Testis (tissue), 2 donors: ENCODE results near the gene ANK2.

Source experiments
- POLR2A ChIP-seq: fragments of 450-650 bp; IDR thresholded peaks from one replicate; pipeline ENCODE4 v1.6.1; 2017; ENCODE audit warnings: antibody characterized with exemption, mild to moderate bottlenecking, moderate library complexity
- TF ChIP-seq, protein P1 (sequence below), 3 experiments: fragments of 450-650 bp in 2 of 3; fragments of 200-600 bp in 1 of 3; sonication (generic) in 1 of 3; IDR thresholded peaks; one replicate each; pipeline ENCODE4 v1.5.1; 2016 to 2019; ENCODE audit warnings: antibody characterized with exemption in 3 of 3, mild to moderate bottlenecking in 2 of 3, moderate library complexity in 1 of 3

- TF ChIP-seq, protein P1, sequence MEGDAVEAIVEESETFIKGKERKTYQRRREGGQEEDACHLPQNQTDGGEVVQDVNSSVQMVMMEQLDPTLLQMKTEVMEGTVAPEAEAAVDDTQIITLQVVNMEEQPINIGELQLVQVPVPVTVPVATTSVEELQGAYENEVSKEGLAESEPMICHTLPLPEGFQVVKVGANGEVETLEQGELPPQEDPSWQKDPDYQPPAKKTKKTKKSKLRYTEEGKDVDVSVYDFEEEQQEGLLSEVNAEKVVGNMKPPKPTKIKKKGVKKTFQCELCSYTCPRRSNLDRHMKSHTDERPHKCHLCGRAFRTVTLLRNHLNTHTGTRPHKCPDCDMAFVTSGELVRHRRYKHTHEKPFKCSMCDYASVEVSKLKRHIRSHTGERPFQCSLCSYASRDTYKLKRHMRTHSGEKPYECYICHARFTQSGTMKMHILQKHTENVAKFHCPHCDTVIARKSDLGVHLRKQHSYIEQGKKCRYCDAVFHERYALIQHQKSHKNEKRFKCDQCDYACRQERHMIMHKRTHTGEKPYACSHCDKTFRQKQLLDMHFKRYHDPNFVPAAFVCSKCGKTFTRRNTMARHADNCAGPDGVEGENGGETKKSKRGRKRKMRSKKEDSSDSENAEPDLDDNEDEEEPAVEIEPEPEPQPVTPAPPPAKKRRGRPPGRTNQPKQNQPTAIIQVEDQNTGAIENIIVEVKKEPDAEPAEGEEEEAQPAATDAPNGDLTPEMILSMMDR (IDR thresholded peaks at IDR 0.05) = no peak
- no peak for TF ChIP-seq POLR2A
Measured at GRCh38 chr4:113394108-113394729, 344.8 kb downstream of the ANK2 start.
